ENCODE data around the gene HBS1L.

The HBS1L gene

DNA sequence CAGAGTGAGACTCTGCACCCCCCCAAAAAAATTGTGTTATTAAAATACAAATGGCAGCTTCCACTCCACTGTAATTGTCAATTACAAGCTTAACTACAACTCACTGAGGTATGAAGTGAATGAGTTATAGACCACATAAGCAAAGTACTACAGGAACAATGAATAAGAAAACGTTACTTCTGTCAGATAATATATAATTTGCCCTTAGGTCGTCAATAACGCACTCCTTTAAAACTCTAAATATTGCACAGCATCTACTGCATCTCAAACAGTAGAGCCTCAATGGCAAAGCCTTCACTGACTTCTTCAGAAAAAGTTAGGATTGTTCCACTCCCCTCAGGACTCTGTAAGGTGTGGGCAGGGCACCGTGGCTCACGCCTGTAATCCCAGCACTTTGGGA, 2.0 kb upstream of the HBS1L start:
- H3K36me3 Mint-ChIP-seq (ENCODE audit: low read depth) = peaks cover 3% of the 10 kb centered on the region
- no peak for DNase-seq
- no peaks in the 10 kb centered on the region for H3K9me3 Mint-ChIP-seq
- H3K27me3 Mint-ChIP-seq (ENCODE audit: low read depth, poor library complexity) = peaks cover 4% of the 10 kb centered on the region
- no peak overlapping the region for H3K27ac Mint-ChIP-seq
- TF ChIP-seq, protein P1, sequence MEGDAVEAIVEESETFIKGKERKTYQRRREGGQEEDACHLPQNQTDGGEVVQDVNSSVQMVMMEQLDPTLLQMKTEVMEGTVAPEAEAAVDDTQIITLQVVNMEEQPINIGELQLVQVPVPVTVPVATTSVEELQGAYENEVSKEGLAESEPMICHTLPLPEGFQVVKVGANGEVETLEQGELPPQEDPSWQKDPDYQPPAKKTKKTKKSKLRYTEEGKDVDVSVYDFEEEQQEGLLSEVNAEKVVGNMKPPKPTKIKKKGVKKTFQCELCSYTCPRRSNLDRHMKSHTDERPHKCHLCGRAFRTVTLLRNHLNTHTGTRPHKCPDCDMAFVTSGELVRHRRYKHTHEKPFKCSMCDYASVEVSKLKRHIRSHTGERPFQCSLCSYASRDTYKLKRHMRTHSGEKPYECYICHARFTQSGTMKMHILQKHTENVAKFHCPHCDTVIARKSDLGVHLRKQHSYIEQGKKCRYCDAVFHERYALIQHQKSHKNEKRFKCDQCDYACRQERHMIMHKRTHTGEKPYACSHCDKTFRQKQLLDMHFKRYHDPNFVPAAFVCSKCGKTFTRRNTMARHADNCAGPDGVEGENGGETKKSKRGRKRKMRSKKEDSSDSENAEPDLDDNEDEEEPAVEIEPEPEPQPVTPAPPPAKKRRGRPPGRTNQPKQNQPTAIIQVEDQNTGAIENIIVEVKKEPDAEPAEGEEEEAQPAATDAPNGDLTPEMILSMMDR (IDR thresholded peaks at IDR 0.05) = no peak
- H3K4me1 Mint-ChIP-seq = peaks cover 22% of the 10 kb centered on the region
- no peak overlapping the region for H3K4me3 Mint-ChIP-seq

GRCh38 chr6:135054226-135054568, 425 bp downstream of the HBS1L start:
- peaks cover 26% of the 10 kb centered on the region for H3K4me1 Mint-ChIP-seq
- H3K36me3 Mint-ChIP-seq (ENCODE audit: low read depth) = peaks cover 17% of the 10 kb centered on the region
- TF ChIP-seq, protein P1 (IDR thresholded peaks at IDR 0.05) = no peak
- H3K4me3 Mint-ChIP-seq = peak overlapping the region; percentile 96
- peak overlapping the region; percentile 99 for H3K27ac Mint-ChIP-seq
- H3K9me3 Mint-ChIP-seq = no peaks in the 10 kb centered on the region
- no peak for DNase-seq
- no peaks in the 10 kb centered on the region for H3K27me3 Mint-ChIP-seq (ENCODE audit: low read depth, poor library complexity)

- TF ChIP-seq, protein P1 (IDR thresholded peaks at IDR 0.05) = no peak
- H3K4me3 Mint-ChIP-seq = peak overlapping the region; percentile 96
- no peaks in the 10 kb centered on the region for H3K9me3 Mint-ChIP-seq
- H3K4me1 Mint-ChIP-seq = peaks cover 26% of the 10 kb centered on the region
- H3K36me3 Mint-ChIP-seq (ENCODE audit: low read depth) = peaks cover 24% of the 10 kb centered on the region
- no peak for DNase-seq
- H3K27me3 Mint-ChIP-seq (ENCODE audit: low read depth, poor library complexity) = no peaks in the 10 kb centered on the region
- no peak overlapping the region for H3K27ac Mint-ChIP-seq
These were observed 1.2 kb downstream of the HBS1L start for GRCh38 chr6:135053406-135053805.

DNA sequence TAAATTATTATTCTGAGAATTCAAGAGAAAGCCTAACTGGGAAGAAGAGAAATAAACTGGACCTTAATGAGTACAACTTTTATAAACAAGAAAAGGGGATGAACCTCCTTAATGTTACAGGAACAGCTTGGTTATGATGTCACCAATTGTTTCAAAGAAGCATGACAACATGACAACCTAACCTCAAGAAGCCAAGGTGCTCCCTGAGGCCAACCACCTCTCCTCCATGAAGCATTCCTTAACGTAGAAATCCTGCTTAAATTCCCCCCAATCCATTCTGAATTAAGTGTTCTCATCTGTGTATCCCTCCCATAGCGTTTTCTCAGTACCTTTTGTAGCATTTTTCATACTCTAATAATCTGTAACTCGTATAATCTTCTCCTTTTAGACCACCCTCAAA, 1.7 kb downstream of the HBS1L start:
- H3K27ac Mint-ChIP-seq = no peak overlapping the region

GRCh38 chr6:135048915-135049314, 5.7 kb downstream of the HBS1L start:
- no peaks in the 10 kb centered on the region for H3K27me3 Mint-ChIP-seq (ENCODE audit: low read depth, poor library complexity)
- H3K4me3 Mint-ChIP-seq = no peak overlapping the region
- H3K9me3 Mint-ChIP-seq = no peaks in the 10 kb centered on the region
- DNase-seq = no peak
- H3K4me1 Mint-ChIP-seq = peaks cover 33% of the 10 kb centered on the region
- H3K36me3 Mint-ChIP-seq (ENCODE audit: low read depth) = peaks cover 44% of the 10 kb centered on the region
- H3K27ac Mint-ChIP-seq = no peak overlapping the region
- TF ChIP-seq, protein P1 (IDR thresholded peaks at IDR 0.05) = no peak

More for the DNA sequence above, 1.7 kb downstream of the HBS1L start:
- Mint-ChIP-seq H3K4me1 (peaks cover 26% of the 10 kb centered on the region), H3K27me3 (ENCODE audit: low read depth, poor library complexity) (no peaks in the 10 kb centered on the region), H3K9me3 (no peaks in the 10 kb centered on the region), H3K4me3 (peak overlapping the region; percentile 96), H3K36me3 (ENCODE audit: low read depth) (peaks cover 29% of the 10 kb centered on the region)
- TF ChIP-seq, protein P1 (IDR thresholded peaks at IDR 0.05) = no peak
- no peak for DNase-seq

- no peaks in the 10 kb centered on the region for H3K27me3 Mint-ChIP-seq (ENCODE audit: low read depth, poor library complexity)
- H3K9me3 Mint-ChIP-seq = no peaks in the 10 kb centered on the region
- no peak overlapping the region for H3K4me3 Mint-ChIP-seq
- no peak overlapping the region for H3K27ac Mint-ChIP-seq
- DNase-seq = no peak
- H3K4me1 Mint-ChIP-seq = peaks cover 17% of the 10 kb centered on the region
- peaks cover 49% of the 10 kb centered on the region for H3K36me3 Mint-ChIP-seq (ENCODE audit: low read depth)
- TF ChIP-seq, protein P1 (IDR thresholded peaks at IDR 0.05) = no peak
These were observed 7.3 kb downstream of the HBS1L start for GRCh38 chr6:135047336-135047735.
